Stimulated activated CD8-positive, alpha-beta memory T cell treated with anti-CD3 and anti-CD28 coated beads, Interleukin-2, amount 100 ng/mL, for 1 hour (primary cell): ENCODE results near the gene KSR1.

Experiments
- DNase-seq, 2 donors: peaks; one replicate each; pipeline ENCODE4 v3.0.0-alpha.2; 2020; ENCODE audit warnings: low read depth in 2 of 2

Gene KSR1

GRCh38 chr17:27590864-27591263 lies 134.6 kb downstream of the KSR1 start:
- no peak for DNase-seq

GRCh38 chr17:27591986-27592385 lies 135.7 kb downstream of the KSR1 start:
- no peak for DNase-seq

- no peak for DNase-seq
These were observed 137.1 kb downstream of the KSR1 start for GRCh38 chr17:27593232-27593856.

GRCh38 chr17:27593857-27594255 lies 137.6 kb downstream of the KSR1 start:
- no peak for DNase-seq

GRCh38 chr17:27595208-27595607 lies 139.0 kb downstream of the KSR1 start:
- no peak for DNase-seq

GRCh38 chr17:27596096-27596495 lies 139.8 kb downstream of the KSR1 start:
- no peak for DNase-seq

GRCh38 chr17:27596566-27597187 lies 140.4 kb downstream of the KSR1 start:
- no peak for DNase-seq

GRCh38 chr17:27597188-27597580 lies 140.9 kb downstream of the KSR1 start:
- no peak for DNase-seq

GRCh38 chr17:27597783-27598320 lies 141.6 kb downstream of the KSR1 start:
- DNase-seq: no peak

GRCh38 chr17:27598337-27599050 lies 142.2 kb downstream of the KSR1 start:
- no peak for DNase-seq

- no peak for DNase-seq
These were observed 144.2 kb downstream of the KSR1 start for GRCh38 chr17:27600471-27600870.

- peak; percentile 74 to 75 for DNase-seq
These were observed 145.1 kb downstream of the KSR1 start for GRCh38 chr17:27601069-27601974.

- DNase-seq: no peak
These were observed 145.7 kb downstream of the KSR1 start for GRCh38 chr17:27601975-27602302.

- DNase-seq: peak; percentile 38 to 46
These were observed 146.6 kb downstream of the KSR1 start for GRCh38 chr17:27602721-27603420.

- DNase-seq: no peak
These were observed 147.1 kb downstream of the KSR1 start for GRCh38 chr17:27603421-27603770.

- no peak for DNase-seq
These were observed 147.9 kb downstream of the KSR1 start for GRCh38 chr17:27603880-27604794.

- no peak for DNase-seq
These were observed 149.2 kb downstream of the KSR1 start for GRCh38 chr17:27605409-27605808.

GRCh38 chr17:27607521-27608091 lies 151.4 kb downstream of the KSR1 start:
- no peak for DNase-seq

GRCh38 chr17:27608328-27609230 lies 152.3 kb downstream of the KSR1 start:
- DNase-seq: no peak
